ENCODE data around the gene IP6K2.
"Not testable (repeated sequence)": the region's sequence is repeated elsewhere in the genome, so short reads cannot be mapped to it uniquely, and the experiment has no call there.

IP6K2 gene

GRCh38 chr3:48725185-48725855, 8.3 kb upstream of the IP6K2 start:
- DNase-seq, result not testable (repeated sequence)

- no peak for DNase-seq
Measured at GRCh38 chr3:48723725-48724124, 6.7 kb upstream of the IP6K2 start.

DNA sequence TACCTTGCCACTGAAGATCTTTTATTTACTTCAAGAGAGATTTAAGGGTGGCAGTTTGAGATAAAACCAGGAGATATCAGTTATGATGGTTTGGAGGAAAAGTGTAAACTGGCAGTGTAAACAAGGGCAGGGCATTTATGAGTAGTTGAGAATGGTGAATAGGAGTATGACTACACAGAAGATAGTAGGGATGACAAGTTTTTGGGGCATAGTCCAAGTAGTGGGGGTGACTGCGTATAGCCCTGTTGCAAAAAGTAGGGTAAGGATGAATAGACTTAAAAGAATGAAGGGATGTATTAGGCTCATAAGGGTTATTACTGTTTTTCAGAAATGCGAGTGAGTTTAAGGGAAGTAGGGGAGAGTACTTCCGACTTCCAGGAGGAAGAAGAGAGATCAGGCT, 6.3 kb upstream of the IP6K2 start:
- DNase-seq, result not testable (repeated sequence)

GRCh38 chr3:48716508-48716981, 476 bp downstream of the IP6K2 start:
- peak; percentile 23 for DNase-seq

GRCh38 chr3:48715174-48715800, 1.7 kb downstream of the IP6K2 start:
- no peak for DNase-seq

DNA sequence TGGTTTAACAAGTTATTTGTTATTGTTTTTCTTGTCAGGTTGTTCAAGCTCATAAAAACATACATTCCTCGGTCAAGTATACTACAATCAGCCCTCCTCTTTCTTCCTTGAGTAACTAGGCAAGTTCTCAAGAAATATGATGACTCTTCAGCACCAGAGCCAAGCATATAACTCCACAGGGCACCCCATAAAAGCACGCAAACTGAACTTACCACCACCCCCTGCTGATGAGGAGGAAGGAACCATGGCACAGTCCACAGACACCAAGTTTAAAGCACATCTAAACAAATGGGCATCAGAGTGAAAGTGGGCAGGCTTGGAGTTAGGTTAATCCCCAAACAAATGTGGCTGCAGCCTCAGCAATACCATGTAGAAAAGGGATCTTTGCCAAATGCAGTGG, 5.3 kb downstream of the IP6K2 start:
- no peak for DNase-seq

GRCh38 chr3:48709051-48709461, 8.0 kb downstream of the IP6K2 start:
- no peak for DNase-seq

DNA sequence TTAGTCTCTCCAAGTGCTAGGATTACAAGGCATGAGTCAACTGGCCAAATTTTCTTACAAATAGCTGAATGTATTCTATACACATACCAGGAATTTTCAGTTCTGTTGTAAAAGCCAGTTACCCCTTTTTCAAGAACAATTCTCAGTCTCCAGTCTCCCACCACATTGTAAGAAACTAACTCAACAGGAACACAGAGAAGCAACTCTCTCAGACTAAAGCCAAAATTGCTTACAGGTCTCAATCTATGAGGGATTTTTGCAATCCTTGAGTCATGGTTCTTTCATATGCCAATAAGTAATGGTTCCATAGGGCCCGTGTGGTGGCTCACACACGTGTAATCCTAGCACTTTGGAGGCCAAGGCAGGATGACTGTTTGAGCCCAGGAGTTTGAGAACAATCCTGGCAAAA, 8.5 kb downstream of the IP6K2 start:
- no peak for DNase-seq

DNA sequence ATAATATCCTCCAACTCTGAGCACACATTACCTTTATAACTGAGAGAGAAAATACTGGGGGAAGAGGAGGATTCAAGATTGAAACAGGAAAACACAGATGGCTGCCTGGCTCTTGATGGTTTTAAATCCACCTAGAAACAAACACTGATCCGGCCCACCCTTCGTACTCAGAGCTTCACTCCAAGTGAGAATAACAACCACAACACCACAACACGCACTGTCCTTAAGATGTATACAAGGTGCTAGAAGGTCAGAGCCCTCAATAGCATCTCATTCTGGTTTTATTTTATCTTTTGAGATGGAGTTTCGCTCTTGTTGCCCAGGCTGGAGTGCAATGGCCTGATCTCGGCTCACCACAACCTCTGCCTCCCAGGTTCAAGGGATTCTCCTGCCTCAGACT, 9.9 kb downstream of the IP6K2 start:
- no peak for DNase-seq

- DNase-seq, result no peak
Measured at GRCh38 chr3:48702320-48702920, 14.6 kb downstream of the IP6K2 start.

DNA sequence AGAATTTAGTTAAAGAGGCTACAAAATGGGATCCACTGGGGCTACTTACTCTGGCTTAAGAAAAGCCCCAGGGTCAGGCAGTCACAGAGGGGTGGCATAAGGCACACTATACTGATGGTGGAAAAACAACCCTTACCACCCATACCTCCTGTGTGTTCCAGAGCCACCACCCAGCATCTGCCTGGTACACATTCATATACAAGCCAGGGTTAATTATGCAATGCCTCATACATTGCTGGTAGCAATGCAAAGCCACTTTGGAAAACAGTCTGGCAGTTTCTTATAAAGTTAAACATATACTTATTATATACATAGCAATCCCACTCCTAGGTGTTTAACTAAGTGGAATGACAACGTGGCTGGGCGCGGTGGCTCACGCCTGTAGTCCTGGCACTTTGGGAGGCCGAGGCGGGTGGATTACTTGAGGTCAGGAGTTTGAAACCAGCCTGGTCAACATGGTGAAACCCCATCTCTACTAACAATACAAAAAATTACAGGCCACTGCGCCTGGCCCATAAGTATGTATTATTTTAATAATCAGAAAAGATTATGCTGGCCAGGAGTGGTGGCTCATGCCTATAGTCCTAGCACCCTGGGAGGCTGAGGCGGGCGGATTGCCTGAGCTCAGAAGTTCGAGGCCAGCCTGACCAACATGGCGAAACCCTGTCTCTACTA, 16.2 kb downstream of the IP6K2 start:
- DNase-seq, result no peak

GRCh38 chr3:48698891-48699290, 18.1 kb downstream of the IP6K2 start:
- DNase-seq, result no peak

DNA sequence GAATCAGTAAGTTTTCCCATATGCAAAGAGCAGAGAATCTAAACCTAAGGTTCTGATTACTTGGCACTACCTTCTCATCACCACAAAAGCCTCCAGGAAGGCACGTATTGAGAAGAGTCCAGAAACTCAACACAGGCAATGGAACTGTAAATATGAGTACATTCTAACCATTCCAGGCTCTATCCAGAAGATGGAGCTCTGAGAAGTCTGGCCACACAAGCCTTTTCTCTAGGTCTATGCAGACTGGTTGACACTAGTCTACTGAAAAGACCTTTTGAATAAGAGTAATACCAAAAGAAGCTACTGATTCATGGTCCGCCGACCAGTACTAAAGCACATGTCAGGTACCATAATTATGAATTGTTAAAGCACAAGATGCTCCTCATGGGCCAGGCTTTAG, 19.1 kb downstream of the IP6K2 start:
- DNase-seq, result no peak

GRCh38 chr3:48696601-48697000, 20.4 kb downstream of the IP6K2 start:
- no peak for DNase-seq

- DNase-seq, result no peak
Measured at GRCh38 chr3:48696156-48696555, 20.9 kb downstream of the IP6K2 start.

- no peak for DNase-seq
Measured at GRCh38 chr3:48695393-48695753, 21.6 kb downstream of the IP6K2 start.

GRCh38 chr3:48694610-48695392, 22.2 kb downstream of the IP6K2 start:
- no peak for DNase-seq

- DNase-seq, result no peak
Measured at GRCh38 chr3:48693826-48694225, 23.2 kb downstream of the IP6K2 start.

- DNase-seq, result no peak
Measured at GRCh38 chr3:48692551-48692950, 24.5 kb downstream of the IP6K2 start.

- DNase-seq, result no peak
Measured at GRCh38 chr3:48690846-48691458, 26.1 kb downstream of the IP6K2 start.

DNA sequence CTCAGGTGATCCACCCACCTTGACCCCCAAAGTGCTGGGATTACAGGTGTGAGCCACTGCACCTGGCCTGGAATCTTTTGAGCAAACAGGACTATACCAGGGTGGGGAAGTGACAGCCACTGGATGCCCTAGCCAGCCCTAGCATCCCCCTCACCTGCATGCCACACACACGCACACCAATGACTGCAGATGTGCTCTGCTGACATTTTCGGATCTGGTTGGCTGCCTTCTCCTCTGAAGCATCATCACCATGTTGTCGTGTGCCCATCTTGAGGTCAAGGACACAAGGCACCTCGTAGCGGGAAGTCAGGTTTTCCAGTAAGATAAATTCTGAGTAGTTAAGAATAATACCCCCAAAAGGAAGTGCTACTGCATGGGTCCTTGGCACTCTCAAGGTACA, 27.6 kb downstream of the IP6K2 start:
- no peak for DNase-seq

DNA sequence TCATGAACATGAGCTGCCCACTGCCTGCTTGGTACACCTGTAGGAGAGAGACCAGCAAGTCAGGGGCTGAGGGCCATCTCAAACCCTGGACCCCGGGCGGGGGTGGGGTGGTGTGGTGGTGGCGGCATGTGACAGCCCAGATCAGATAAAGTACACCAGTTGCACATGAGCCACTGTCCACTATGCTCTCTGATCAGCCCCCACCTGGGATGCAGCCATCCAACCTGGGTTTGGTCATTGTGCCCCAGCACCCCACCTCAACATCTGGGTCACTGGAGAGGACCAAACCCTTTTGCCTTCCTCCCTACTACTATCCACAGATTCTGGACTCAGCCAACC, 28.3 kb downstream of the IP6K2 start:
- no peak for DNase-seq

All from activated CD4-positive, alpha-beta T cell treated with anti-CD3 and anti-CD28 coated beads, Interleukin-2, amount 50 U/mL, for 1 hour (primary cell).